Suprapubic skin (tissue), 3 donors: ENCODE data around the gene ZACN.

Experiments
- CTCF ChIP-seq, 2 donors: fragments of 200-600 bp in 1 of 2; fragments of 450-650 bp in 1 of 2; sonication (generic) in 1 of 2; IDR thresholded peaks; one replicate each; pipeline ENCODE4 v1.5.1; 2016 to 2019; ENCODE audit warnings: antibody characterized with exemption in 2 of 2, mild to moderate bottlenecking in 1 of 2, moderate library complexity in 1 of 2
- EP300 ChIP-seq: sonication (generic); formaldehyde crosslinking; IDR thresholded peaks from one replicate; pipeline ENCODE4 v1.6.1; 2017; ENCODE audit warnings: antibody characterized with exemption
- POLR2A ChIP-seq, 2 donors: fragments of 450-650 bp; IDR thresholded peaks; one replicate each; pipeline ENCODE4 v1.6.1; 2017; ENCODE audit warnings: antibody characterized with exemption in 2 of 2, mild to moderate bottlenecking in 2 of 2, moderate library complexity in 2 of 2

- TF ChIP-seq POLR2A (IDR thresholded peaks at IDR 0.05) (no peak), EP300 (no peak), CTCF (IDR thresholded peaks at IDR 0.05) (no peak)
These were observed 7.3 kb upstream of the ZACN start for GRCh38 chr17:76071531-76072147.
